NOMO-1 treated with DMSO at 0.1 percent for 48 hours (cell line): ENCODE measurements around the gene SNRPF.

Experiments used
- DNase-seq: peaks from one replicate; lab custom pipeline; 2025; ENCODE audit not compliant: unreplicated experiment; lab: John Stamatoyannopoulos, UW

The SNRPF gene

DNA sequence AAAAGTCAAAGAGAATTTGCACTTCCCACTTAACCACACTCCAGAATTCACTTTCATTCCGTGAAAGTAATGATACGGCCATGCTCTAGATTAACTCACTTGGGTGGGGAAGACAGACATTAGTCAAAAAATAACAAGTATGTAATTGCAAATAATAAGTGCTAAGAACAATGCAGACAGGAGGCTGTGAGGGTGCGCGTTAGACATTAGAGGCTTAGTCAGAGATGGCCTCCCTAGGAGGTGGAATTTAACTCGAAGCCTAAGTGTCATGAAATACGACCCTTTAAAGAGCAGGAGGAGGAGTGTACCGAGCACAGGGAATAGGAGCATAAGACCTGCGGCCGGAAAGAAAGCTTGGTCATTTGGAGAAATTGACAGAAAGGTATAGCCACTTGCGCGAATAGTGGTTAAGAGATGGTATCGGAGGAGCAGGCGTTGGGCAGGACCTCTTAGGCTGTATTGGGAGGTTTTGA lies 628 bp downstream of the SNRPF start:
- DNase-seq, result peak; percentile 7

- DNase-seq, result peak; percentile 6
Measured at GRCh38 chr12:95859947-95860850, 1.4 kb downstream of the SNRPF start.

DNA sequence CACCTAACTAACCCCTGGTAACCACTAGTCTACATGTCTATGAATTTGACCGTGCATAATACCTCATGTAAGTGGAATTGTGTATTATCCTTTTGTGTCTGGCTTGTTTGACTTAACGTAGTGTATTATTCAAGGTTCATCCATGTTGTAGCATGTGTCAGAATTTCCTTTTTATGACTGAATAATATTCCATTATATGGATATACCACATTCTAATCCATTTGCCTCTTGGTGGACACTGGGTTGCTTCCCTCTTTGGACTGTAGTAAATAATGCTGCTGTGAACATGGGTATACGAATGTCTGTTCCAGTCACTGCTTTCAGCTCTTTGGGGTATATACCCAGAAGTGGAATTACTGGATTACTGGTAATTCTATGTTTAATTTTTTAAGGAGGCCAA lies 3.3 kb downstream of the SNRPF start:
- DNase-seq, result no peak

GRCh38 chr12:95863337-95863736 lies 4.6 kb downstream of the SNRPF start:
- DNase-seq, result no peak

GRCh38 chr12:95870897-95871296 lies 12.1 kb downstream of the SNRPF start:
- DNase-seq, result no peak

DNA sequence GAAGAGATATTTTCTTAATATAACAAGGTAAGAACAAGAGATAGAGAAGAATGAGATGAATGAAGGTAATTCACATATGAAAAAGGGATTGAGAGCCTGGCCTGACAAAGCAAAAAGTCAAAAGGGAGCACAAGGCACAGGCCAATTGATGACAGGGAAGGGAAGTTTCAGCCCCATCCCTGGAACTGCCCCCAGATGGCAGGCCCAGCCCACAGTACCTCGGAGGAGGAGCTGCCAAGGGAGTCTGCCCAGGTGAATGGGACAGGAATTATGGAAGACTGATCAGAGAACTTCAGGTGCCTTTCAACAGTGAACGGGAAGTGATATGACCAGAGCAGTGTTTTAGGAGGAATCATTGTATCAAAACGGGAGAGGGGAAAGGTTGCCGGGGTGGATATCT lies 15.7 kb downstream of the SNRPF start:
- DNase-seq, result no peak

DNA sequence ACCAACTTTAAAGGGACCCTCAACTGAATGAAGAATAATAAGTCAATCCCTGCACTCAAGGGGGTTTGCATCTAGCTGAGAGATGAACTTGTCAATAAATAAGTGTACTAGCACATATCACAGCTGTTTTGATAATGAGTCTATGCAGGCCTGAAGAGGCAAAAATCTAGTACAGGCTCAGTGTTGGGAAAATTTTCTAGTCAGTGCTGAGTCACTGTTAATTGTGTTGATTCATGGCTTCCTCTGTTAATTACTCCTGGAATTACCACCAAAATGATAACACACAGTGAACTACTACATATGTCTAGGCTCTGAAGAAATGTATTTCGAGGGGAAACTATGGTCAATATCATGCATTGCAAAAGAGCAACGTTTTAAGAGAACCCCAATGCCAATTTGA lies 18.9 kb downstream of the SNRPF start:
- DNase-seq, result peak; percentile 55

- no peak for DNase-seq
Measured at GRCh38 chr12:95880895-95881294, 22.1 kb downstream of the SNRPF start.

GRCh38 chr12:95881331-95881955 lies 22.7 kb downstream of the SNRPF start:
- DNase-seq, result no peak

GRCh38 chr12:95882080-95882479 lies 23.3 kb downstream of the SNRPF start:
- DNase-seq, result no peak

DNA sequence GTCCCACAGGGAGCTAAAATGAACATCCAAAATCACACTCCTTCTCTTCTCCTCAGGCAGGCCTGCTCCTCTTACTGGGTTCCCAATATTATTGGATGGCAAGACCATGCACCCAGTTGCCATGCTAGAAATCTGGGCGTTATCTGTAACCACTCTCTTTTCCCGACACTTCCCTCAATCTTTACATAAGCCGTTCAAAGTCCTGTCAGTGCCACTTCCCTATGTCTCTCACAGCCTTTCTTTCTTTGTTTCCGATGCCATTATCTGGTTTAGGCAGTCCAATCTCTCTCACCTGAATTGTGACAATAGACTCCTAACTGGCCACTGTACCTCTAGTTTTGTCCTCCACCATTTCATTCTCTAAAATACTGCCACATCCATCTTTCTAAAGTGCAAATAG lies 24.1 kb downstream of the SNRPF start:
- no peak for DNase-seq

GRCh38 chr12:95884998-95885397 lies 26.2 kb downstream of the SNRPF start:
- DNase-seq, result no peak

DNA sequence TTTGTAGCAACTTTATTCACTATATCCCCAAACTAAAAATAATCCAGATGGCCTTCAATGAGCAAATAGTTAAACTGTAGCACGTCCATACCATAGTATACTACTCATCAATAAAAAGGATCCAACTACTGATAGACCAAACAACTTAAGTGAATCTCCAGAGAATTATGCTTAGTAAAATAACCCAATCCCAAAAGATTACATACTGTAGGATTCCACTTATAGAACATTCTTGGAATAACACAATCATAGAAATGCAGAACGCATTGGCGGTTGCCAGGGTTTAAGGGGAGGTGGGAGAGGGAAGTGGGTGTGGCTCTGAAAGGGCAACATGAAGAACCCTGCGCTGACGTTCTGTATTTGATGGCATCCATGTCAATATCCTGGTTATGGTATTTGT lies 28.6 kb downstream of the SNRPF start:
- DNase-seq, result no peak

GRCh38 chr12:95890958-95891357 lies 32.2 kb downstream of the SNRPF start:
- no peak for DNase-seq

- no peak for DNase-seq
Measured at GRCh38 chr12:95896846-95897245, 38.1 kb downstream of the SNRPF start.

DNA sequence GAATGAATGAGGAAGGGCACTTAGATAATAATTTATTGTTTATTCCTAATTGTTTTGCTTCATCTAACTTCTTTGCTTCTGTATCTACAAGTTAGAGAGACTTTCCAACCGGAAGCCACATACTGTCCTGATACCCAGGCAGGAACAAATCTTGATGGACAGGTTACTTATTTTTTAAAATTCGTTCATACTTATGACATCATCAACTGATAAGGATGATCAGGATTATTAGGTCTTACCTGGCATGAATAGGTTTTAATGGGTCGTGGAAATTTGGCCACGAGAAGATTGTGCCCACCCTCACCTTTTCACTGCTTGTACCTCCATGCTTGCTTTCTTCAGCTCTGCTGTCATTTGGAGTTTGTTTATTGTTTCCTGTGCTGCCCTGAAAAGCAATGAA lies 39.3 kb downstream of the SNRPF start:
- DNase-seq, result no peak

- no peak for DNase-seq
Measured at GRCh38 chr12:95908573-95908972, 49.8 kb downstream of the SNRPF start.

GRCh38 chr12:95909871-95910270 lies 51.1 kb downstream of the SNRPF start:
- DNase-seq, result no peak
